ENCODE measurements around the gene RFESD. TPM values are rescaled to one million over a fixed set of nuclear protein-coding genes. Genes with fewer than 3 reads are reported as not detected.

RFESD gene
- total and polyA plus RNA-seq, 2 of the 8 experiments (the other 6 are each of a cell fraction or from before 2014, with no cell fraction given) = 1.7 to 2.0 TPM

- TF ChIP-seq CHD1 (IDR thresholded peaks at IDR 0.05; ENCODE audit: low read depth, low read length) (no peak), RFX5 (IDR thresholded peaks at IDR 0.05; ENCODE audit: borderline replicate concordance, low read depth, low read length) (no peak), EP300 (IDR thresholded peaks at IDR 0.05; ENCODE audit: borderline replicate concordance in 1 of 2, low read depth in 2 of 2, low read length in 2 of 2) (no peak), E2F6 (IDR thresholded peaks at IDR 0.05) (no peak)
These were observed 13.5 kb downstream of the RFESD start (continued) for GRCh38 chr5:95660060-95660459.

Data from H1 (cell line).